Measurements from ENCODE around the gene NTN5.

The NTN5 gene

GRCh38 chr19:48671446-48671995 is 1.3 kb downstream of the NTN5 start:
- H3K27me3 ChIP-seq (replicated peaks; ENCODE audit: control insufficient read depth, insufficient read depth, low read length, poor library complexity, severe bottlenecking): no peaks in the 10 kb centered on the region

GRCh38 chr19:48670699-48671445 is 1.9 kb downstream of the NTN5 start:
- no peak for DNase-seq
- Histone ChIP-seq H3K4me1 (ENCODE audit: control insufficient read depth, insufficient read depth, low read length, poor library complexity, severe bottlenecking) (no peaks in the 10 kb centered on the region), H3K27ac (ENCODE audit: insufficient read depth, low read length, poor library complexity, severe bottlenecking) (no peak overlapping the region), H3K27me3 (replicated peaks; ENCODE audit: control insufficient read depth, insufficient read depth, low read length, poor library complexity, severe bottlenecking) (no peaks in the 10 kb centered on the region), H3K9me3 (ENCODE audit: control insufficient read depth, low read length) (no peaks in the 10 kb centered on the region), H3K36me3 (ENCODE audit: control insufficient read depth, insufficient read depth, low read length) (no peaks in the 10 kb centered on the region), H3K4me3 (ENCODE audit: insufficient read depth, low read depth, low read length, poor library complexity, severe bottlenecking) (no peak overlapping the region)

More at GRCh38 chr19:48671446-48671995, 1.3 kb downstream of the NTN5 start:
- Histone ChIP-seq H3K4me3 (ENCODE audit: insufficient read depth, low read depth, low read length, poor library complexity, severe bottlenecking) (no peak overlapping the region), H3K27ac (ENCODE audit: insufficient read depth, low read length, poor library complexity, severe bottlenecking) (no peak overlapping the region), H3K9me3 (ENCODE audit: control insufficient read depth, low read length) (no peaks in the 10 kb centered on the region), H3K36me3 (ENCODE audit: control insufficient read depth, insufficient read depth, low read length) (no peaks in the 10 kb centered on the region), H3K4me1 (ENCODE audit: control insufficient read depth, insufficient read depth, low read length, poor library complexity, severe bottlenecking) (no peaks in the 10 kb centered on the region)
- no peak for DNase-seq

- no peak overlapping the region for H3K4me3 ChIP-seq (ENCODE audit: insufficient read depth, low read depth, low read length, poor library complexity, severe bottlenecking)
Observed at GRCh38 chr19:48669903-48670668, 2.7 kb downstream of the NTN5 start.

GRCh38 chr19:48668761-48669160 is 4.1 kb downstream of the NTN5 start:
- Histone ChIP-seq H3K4me1 (ENCODE audit: control insufficient read depth, insufficient read depth, low read length, poor library complexity, severe bottlenecking) (no peaks in the 10 kb centered on the region), H3K36me3 (ENCODE audit: control insufficient read depth, insufficient read depth, low read length) (no peaks in the 10 kb centered on the region), H3K9me3 (ENCODE audit: control insufficient read depth, low read length) (no peaks in the 10 kb centered on the region), H3K27me3 (replicated peaks; ENCODE audit: control insufficient read depth, insufficient read depth, low read length, poor library complexity, severe bottlenecking) (no peaks in the 10 kb centered on the region), H3K4me3 (ENCODE audit: insufficient read depth, low read depth, low read length, poor library complexity, severe bottlenecking) (no peak overlapping the region), H3K27ac (ENCODE audit: insufficient read depth, low read length, poor library complexity, severe bottlenecking) (no peak overlapping the region)
- no peak for DNase-seq

More at GRCh38 chr19:48669903-48670668, 2.7 kb downstream of the NTN5 start:
- Histone ChIP-seq H3K9me3 (ENCODE audit: control insufficient read depth, low read length) (no peaks in the 10 kb centered on the region), H3K4me1 (ENCODE audit: control insufficient read depth, insufficient read depth, low read length, poor library complexity, severe bottlenecking) (no peaks in the 10 kb centered on the region), H3K36me3 (ENCODE audit: control insufficient read depth, insufficient read depth, low read length) (no peaks in the 10 kb centered on the region), H3K27me3 (replicated peaks; ENCODE audit: control insufficient read depth, insufficient read depth, low read length, poor library complexity, severe bottlenecking) (no peaks in the 10 kb centered on the region), H3K27ac (ENCODE audit: insufficient read depth, low read length, poor library complexity, severe bottlenecking) (no peak overlapping the region)
- DNase-seq: no peak

GRCh38 chr19:48668332-48668731 is 4.5 kb downstream of the NTN5 start:
- Histone ChIP-seq H3K27me3 (replicated peaks; ENCODE audit: control insufficient read depth, insufficient read depth, low read length, poor library complexity, severe bottlenecking) (no peaks in the 10 kb centered on the region), H3K4me1 (ENCODE audit: control insufficient read depth, insufficient read depth, low read length, poor library complexity, severe bottlenecking) (no peaks in the 10 kb centered on the region), H3K36me3 (ENCODE audit: control insufficient read depth, insufficient read depth, low read length) (no peaks in the 10 kb centered on the region), H3K9me3 (ENCODE audit: control insufficient read depth, low read length) (no peaks in the 10 kb centered on the region), H3K27ac (ENCODE audit: insufficient read depth, low read length, poor library complexity, severe bottlenecking) (no peak overlapping the region), H3K4me3 (ENCODE audit: insufficient read depth, low read depth, low read length, poor library complexity, severe bottlenecking) (no peak overlapping the region)
- DNase-seq: no peak

- DNase-seq: no peak
- no peaks in the 10 kb centered on the region for H3K9me3 ChIP-seq (ENCODE audit: control insufficient read depth, low read length)
- peaks cover 4% of the 10 kb centered on the region for H3K4me1 ChIP-seq (ENCODE audit: control insufficient read depth, insufficient read depth, low read length, poor library complexity, severe bottlenecking)
- H3K27ac ChIP-seq (ENCODE audit: insufficient read depth, low read length, poor library complexity, severe bottlenecking): no peak overlapping the region
- H3K4me3 ChIP-seq (ENCODE audit: insufficient read depth, low read depth, low read length, poor library complexity, severe bottlenecking): no peak overlapping the region
- H3K36me3 ChIP-seq (ENCODE audit: control insufficient read depth, insufficient read depth, low read length): no peaks in the 10 kb centered on the region
- H3K27me3 ChIP-seq (replicated peaks; ENCODE audit: control insufficient read depth, insufficient read depth, low read length, poor library complexity, severe bottlenecking): no peaks in the 10 kb centered on the region
Observed at GRCh38 chr19:48665786-48666185, 7.0 kb downstream of the NTN5 start.

GRCh38 chr19:48664476-48664875 is 8.3 kb downstream of the NTN5 start:
- H3K4me1 ChIP-seq (ENCODE audit: control insufficient read depth, insufficient read depth, low read length, poor library complexity, severe bottlenecking): peaks cover 4% of the 10 kb centered on the region
- DNase-seq: no peak
- H3K27me3 ChIP-seq (replicated peaks; ENCODE audit: control insufficient read depth, insufficient read depth, low read length, poor library complexity, severe bottlenecking): no peaks in the 10 kb centered on the region
- no peaks in the 10 kb centered on the region for H3K36me3 ChIP-seq (ENCODE audit: control insufficient read depth, insufficient read depth, low read length)
- H3K27ac ChIP-seq (ENCODE audit: insufficient read depth, low read length, poor library complexity, severe bottlenecking): no peak overlapping the region
- H3K4me3 ChIP-seq (ENCODE audit: insufficient read depth, low read depth, low read length, poor library complexity, severe bottlenecking): no peak overlapping the region
- H3K9me3 ChIP-seq (ENCODE audit: control insufficient read depth, low read length): no peaks in the 10 kb centered on the region

- H3K4me1 ChIP-seq (ENCODE audit: control insufficient read depth, insufficient read depth, low read length, poor library complexity, severe bottlenecking): peaks cover 4% of the 10 kb centered on the region
- DNase-seq: no peak
- no peak overlapping the region for H3K4me3 ChIP-seq (ENCODE audit: insufficient read depth, low read depth, low read length, poor library complexity, severe bottlenecking)
- no peaks in the 10 kb centered on the region for H3K27me3 ChIP-seq (replicated peaks; ENCODE audit: control insufficient read depth, insufficient read depth, low read length, poor library complexity, severe bottlenecking)
- H3K36me3 ChIP-seq (ENCODE audit: control insufficient read depth, insufficient read depth, low read length): no peaks in the 10 kb centered on the region
- H3K9me3 ChIP-seq (ENCODE audit: control insufficient read depth, low read length): no peaks in the 10 kb centered on the region
- H3K27ac ChIP-seq (ENCODE audit: insufficient read depth, low read length, poor library complexity, severe bottlenecking): no peak overlapping the region
Observed at GRCh38 chr19:48663667-48664066, 9.2 kb downstream of the NTN5 start.

GRCh38 chr19:48661711-48662090 is 11.1 kb downstream of the NTN5 start:
- H3K9me3 ChIP-seq (ENCODE audit: control insufficient read depth, low read length): no peaks in the 10 kb centered on the region
- no peaks in the 10 kb centered on the region for H3K36me3 ChIP-seq (ENCODE audit: control insufficient read depth, insufficient read depth, low read length)
- H3K4me3 ChIP-seq (ENCODE audit: insufficient read depth, low read depth, low read length, poor library complexity, severe bottlenecking): no peak overlapping the region
- H3K4me1 ChIP-seq (ENCODE audit: control insufficient read depth, insufficient read depth, low read length, poor library complexity, severe bottlenecking): peaks cover 4% of the 10 kb centered on the region
- H3K27me3 ChIP-seq (replicated peaks; ENCODE audit: control insufficient read depth, insufficient read depth, low read length, poor library complexity, severe bottlenecking): no peaks in the 10 kb centered on the region
- no peak overlapping the region for H3K27ac ChIP-seq (ENCODE audit: insufficient read depth, low read length, poor library complexity, severe bottlenecking)
- no peak for DNase-seq

All from effector memory CD4-positive, alpha-beta T cell (primary cell).